Fibroblast of lung (primary cell): Measurements from ENCODE around the gene SEC14L1. TPM values are rescaled to one million over a fixed set of nuclear protein-coding genes. Genes with fewer than 3 reads are reported as not detected.

Experiments used
- DNase-seq, 2 donors: peaks; one replicate each; pipeline versions ENCODE4 v3.0.0 to v3.0.0-alpha.2; 2010; ENCODE audit warnings: low read depth in 2 of 2
- H2AFZ ChIP-seq: 2 replicates; pipeline ENCODE4 v1.5.1; 2012; ENCODE audit warnings: low read length, control low read depth, inconsistent platforms
- H3K27ac ChIP-seq: 2 replicates; pipeline ENCODE4 v1.5.1; 2011; ENCODE audit warnings: low read length, control low read depth; ENCODE audit not compliant: insufficient read depth
- H3K27me3 ChIP-seq: 2 replicates; pipeline ENCODE4 v1.5.1; 2011; ENCODE audit warnings: mild to moderate bottlenecking, low read length; ENCODE audit not compliant: control insufficient read depth, insufficient read depth
- H3K36me3 ChIP-seq: 2 replicates; pipeline ENCODE4 v1.5.1; 2011; ENCODE audit warnings: low read length; ENCODE audit not compliant: control insufficient read depth, insufficient read depth
- H3K4me1 ChIP-seq: 2 replicates; pipeline ENCODE4 v1.5.1; 2011; ENCODE audit warnings: low read length; ENCODE audit not compliant: control insufficient read depth, insufficient read depth; ENCODE audit errors: extremely low read depth
- H3K4me2 ChIP-seq: 2 replicates; pipeline ENCODE4 v1.5.1; 2011; ENCODE audit warnings: low read length, control low read depth; ENCODE audit not compliant: insufficient read depth; ENCODE audit errors: extremely low read depth
- H3K4me3 ChIP-seq, 4 experiments: fragments of 200-600 bp in 1 of 4; sonication (generic) in 1 of 4; replicated peaks in 1 of 4; 2 replicates each; pipeline ENCODE4 v1.5.1; 2011 to 2016; ENCODE audit warnings: low read length in 4 of 4, low read depth in 3 of 4, mild to moderate bottlenecking in 3 of 4, control low read depth in 2 of 4, inconsistent platforms in 1 of 4, mixed read lengths in 1 of 4; ENCODE audit not compliant: insufficient read depth in 1 of 4; ENCODE audit errors: control extremely low read depth in 1 of 4
- H3K79me2 ChIP-seq: 2 replicates; pipeline ENCODE4 v1.5.1; 2012; ENCODE audit warnings: mild to moderate bottlenecking, low read length, inconsistent platforms; ENCODE audit not compliant: control insufficient read depth, insufficient read depth
- H3K9ac ChIP-seq: 2 replicates; pipeline ENCODE4 v1.5.1; 2011; ENCODE audit warnings: mild to moderate bottlenecking, low read length, control low read depth; ENCODE audit not compliant: insufficient read depth
- H3K9me3 ChIP-seq: 2 replicates; pipeline ENCODE4 v1.5.1; 2012; ENCODE audit warnings: low read depth, low read length; ENCODE audit not compliant: control insufficient read depth, insufficient read depth
- H4K20me1 ChIP-seq: 2 replicates; pipeline ENCODE4 v1.5.1; 2011; ENCODE audit warnings: low read length; ENCODE audit not compliant: control insufficient read depth, insufficient read depth; ENCODE audit errors: extremely low read depth
- CTCF ChIP-seq, 2 donors: IDR thresholded peaks in 1 of 2; conservative IDR thresholded peaks in 1 of 2; 1 replicate in 1 of 2; 2 replicates in 1 of 2; pipeline ENCODE4 v1.5.1; 2011 to 2012; ENCODE audit warnings: low read length in 2 of 2, control low read depth in 1 of 2, inconsistent platforms in 1 of 2, low read depth in 1 of 2, mild to moderate bottlenecking in 1 of 2
- EZH2 ChIP-seq: IDR thresholded peaks from 2 replicates; pipeline ENCODE4 v1.5.1; 2012; ENCODE audit warnings: low read length, control low read depth, mild to moderate bottlenecking; ENCODE audit errors: missing control alignments
- polyA plus RNA-seq, 2 donors: library from polyadenylated mRNA; depleted of rRNA in 1 of 2; stranded (reverse) in 1 of 2; unstranded in 1 of 2; fragments of >200 nt; gene quantifications; 2 replicates each; pipeline ENCODE4 v1.2.1, GENCODE V29; 2011 to 2012; ENCODE audit warnings: missing spikeins in 1 of 2
- total RNA-seq: library from RNA; depleted of rRNA; stranded (reverse); fragments of >200 nt; gene quantifications from 2 replicates; pipeline ENCODE4 v1.2.1, GENCODE V29; 2014

Gene SEC14L1
- total and polyA plus RNA-seq, 2 donors (not counting 1 experiment from before 2014, with no cell fraction given), result 21.1 to 32.9 TPM

GRCh38 chr17:77116371-77116860 lies 24.4 kb upstream of the SEC14L1 start:
- no peak overlapping the region for H3K4me3 ChIP-seq

GRCh38 chr17:77117415-77117814 lies 23.4 kb upstream of the SEC14L1 start:
- H4K20me1 ChIP-seq, result no peaks in the 10 kb centered on the region

More at GRCh38 chr17:77116371-77116860, 24.4 kb upstream of the SEC14L1 start:
- Histone ChIP-seq H3K36me3 (no peaks in the 10 kb centered on the region), H3K4me1 (no peaks in the 10 kb centered on the region), H3K4me2 (no peak overlapping the region), H3K79me2 (no peaks in the 10 kb centered on the region), H4K20me1 (no peaks in the 10 kb centered on the region), H3K27ac (no peak overlapping the region), H2AFZ (no peak overlapping the region), H3K27me3 (no peaks in the 10 kb centered on the region), H3K9ac (no peak overlapping the region), H3K9me3 (no peaks in the 10 kb centered on the region)
- no peak for DNase-seq
- TF ChIP-seq CTCF (conservative IDR thresholded peaks at IDR 0.05 in 1 of 2, IDR thresholded peaks at IDR 0.05 in 1 of 2; ENCODE audit: low read depth in 1 of 2, low read length in 2 of 2), result no peak
- TF ChIP-seq EZH2, result no peak

GRCh38 chr17:77118251-77118928 lies 22.4 kb upstream of the SEC14L1 start:
- no peaks in the 10 kb centered on the region for H3K27me3 ChIP-seq
- no peak overlapping the region for H3K9ac ChIP-seq
- no peaks in the 10 kb centered on the region for H3K79me2 ChIP-seq
- no peaks in the 10 kb centered on the region for H4K20me1 ChIP-seq
- H3K4me3 ChIP-seq, result no peak overlapping the region
- H3K4me2 ChIP-seq, result no peak overlapping the region
- no peaks in the 10 kb centered on the region for H3K36me3 ChIP-seq
- TF ChIP-seq CTCF (conservative IDR thresholded peaks at IDR 0.05 in 1 of 2, IDR thresholded peaks at IDR 0.05 in 1 of 2; ENCODE audit: low read depth in 1 of 2, low read length in 2 of 2), result no peak
- no peak for TF ChIP-seq EZH2
- no peak for DNase-seq
- H3K27ac ChIP-seq, result no peak overlapping the region
- peaks cover 2% of the 10 kb centered on the region for H3K4me1 ChIP-seq
- no peaks in the 10 kb centered on the region for H3K9me3 ChIP-seq
- H2AFZ ChIP-seq, result no peak overlapping the region

More at GRCh38 chr17:77117415-77117814, 23.4 kb upstream of the SEC14L1 start:
- peak; percentile 38 to 50 for DNase-seq
- Histone ChIP-seq H3K4me1 (peaks cover under 1% of the 10 kb centered on the region), H3K36me3 (no peaks in the 10 kb centered on the region), H3K9ac (no peak overlapping the region), H3K27me3 (no peaks in the 10 kb centered on the region), H3K4me3 (no peak overlapping the region), H3K9me3 (no peaks in the 10 kb centered on the region), H3K27ac (no peak overlapping the region), H3K79me2 (no peaks in the 10 kb centered on the region), H3K4me2 (no peak overlapping the region), H2AFZ (no peak overlapping the region)
- TF ChIP-seq EZH2 (no peak), CTCF (conservative IDR thresholded peaks at IDR 0.05 in 1 of 2, IDR thresholded peaks at IDR 0.05 in 1 of 2; ENCODE audit: low read depth in 1 of 2, low read length in 2 of 2) (no peak)
